Peyer's patch (tissue), 4 donors: Measurements from ENCODE around the gene KRCC1. TPM values are rescaled to one million over a fixed set of nuclear protein-coding genes. Genes with fewer than 3 reads are reported as not detected.

Source experiments
- DNase-seq, 3 donors: peaks; one replicate each; pipeline ENCODE4 v3.0.0-alpha.2; 2017 to 2019
- H3K27ac ChIP-seq, 4 donors: fragments of 200-600 bp; sonication (generic); one replicate each; pipeline ENCODE4 v1.5.1; 2016 to 2019
- H3K27me3 ChIP-seq, 2 donors: fragments of 200-600 bp; sonication (generic); one replicate each; pipeline ENCODE4 v1.5.1; 2019
- H3K36me3 ChIP-seq, 3 donors: fragments of 200-600 bp; sonication (generic); one replicate each; pipeline ENCODE4 v1.5.1; 2016 to 2019
- H3K4me1 ChIP-seq, 4 donors: fragments of 200-600 bp; sonication (generic); one replicate each; pipeline ENCODE4 v1.5.1; 2016 to 2019
- H3K4me3 ChIP-seq, 4 donors: fragments of 200-600 bp; sonication (generic); 1 replicate in 3 of 4; 2 replicates in 1 of 4; pipeline ENCODE4 v1.5.1; 2016 to 2019; ENCODE audit warnings: mild to moderate bottlenecking in 1 of 4
- H3K9me3 ChIP-seq, 4 donors: fragments of 200-600 bp; sonication (generic); one replicate each; pipeline ENCODE4 v1.5.1; 2016 to 2019; ENCODE audit warnings: mild to moderate bottlenecking in 1 of 4
- CTCF ChIP-seq, 6 experiments: fragments of 450-650 bp in 4 of 6; fragments of 200-600 bp in 2 of 6; sonication (generic) in 1 of 6; IDR thresholded peaks; one replicate each; pipeline ENCODE4 v1.5.1; 2017 to 2019; ENCODE audit warnings: antibody characterized with exemption in 6 of 6, mild to moderate bottlenecking in 3 of 6, moderate library complexity in 1 of 6
- POLR2A ChIP-seq, 2 donors: fragments of 450-650 bp; IDR thresholded peaks; one replicate each; pipeline ENCODE4 v1.5.1; 2017; ENCODE audit warnings: antibody characterized with exemption in 2 of 2, mild to moderate bottlenecking in 2 of 2, moderate library complexity in 2 of 2
- total RNA-seq, 4 donors: library from RNA; depleted of rRNA; stranded (reverse); fragments of >200 nt; gene quantifications; one replicate each; pipeline ENCODE4 v1.1.0, GENCODE V29; 2016

Gene KRCC1
- total RNA-seq, 4 donors from 2014 or later: 18.0 to 40.4 (median 27.3) TPM

GRCh38 chr2:88067598-88067997, 12.0 kb upstream of the KRCC1 start, which contains the start of gene SMYD1:
TSS of gene SMYD1 (plus strand) at chr2:88067825. CDS start at chr2:88067865, 40 bp downstream.
- H3K27ac ChIP-seq: peak within 1 kb of the TSS in 1 of 4 donors; percentile 64
- no peaks in the 10 kb centered on the region for H3K27me3 ChIP-seq
- H3K4me3 ChIP-seq: peak within 1 kb of the TSS in 1 of 4 donors; percentile 18
- no peak for DNase-seq
- no peaks in the 10 kb centered on the region for H3K36me3 ChIP-seq
- H3K4me1 ChIP-seq: no peaks in the 10 kb centered on the region
- no peak for TF ChIP-seq CTCF (IDR thresholded peaks at IDR 0.05)
- no peak for TF ChIP-seq POLR2A (IDR thresholded peaks at IDR 0.05)
- no peaks in the 10 kb centered on the region for H3K9me3 ChIP-seq

- DNase-seq: no peak
- Histone ChIP-seq H3K36me3 (no peaks in the 10 kb centered on the region), H3K9me3 (no peaks in the 10 kb centered on the region), H3K27ac (peak overlapping the region in 1 of 4 donors; percentile 64), H3K4me3 (peak overlapping the region in 1 of 4 donors; percentile 18), H3K27me3 (no peaks in the 10 kb centered on the region), H3K4me1 (no peaks in the 10 kb centered on the region)
- TF ChIP-seq CTCF (IDR thresholded peaks at IDR 0.05) (no peak), POLR2A (IDR thresholded peaks at IDR 0.05) (no peak)
Observed at GRCh38 chr2:88067189-88067588, 11.6 kb upstream of the KRCC1 start.

GRCh38 chr2:88066543-88066942, 11.0 kb upstream of the KRCC1 start:
- no peak for DNase-seq
- Histone ChIP-seq H3K27ac (peak overlapping the region in 1 of 4 donors; percentile 64), H3K4me1 (no peaks in the 10 kb centered on the region), H3K4me3 (no peak overlapping the region), H3K36me3 (no peaks in the 10 kb centered on the region), H3K9me3 (no peaks in the 10 kb centered on the region), H3K27me3 (no peaks in the 10 kb centered on the region)
- no peak for TF ChIP-seq CTCF (IDR thresholded peaks at IDR 0.05)
- TF ChIP-seq POLR2A (IDR thresholded peaks at IDR 0.05): no peak

GRCh38 chr2:88061295-88061694, 5.7 kb upstream of the KRCC1 start:
- no peak overlapping the region for H3K27ac ChIP-seq
- no peak for DNase-seq
- H3K9me3 ChIP-seq: no peaks in the 10 kb centered on the region
- H3K27me3 ChIP-seq: no peaks in the 10 kb centered on the region
- H3K36me3 ChIP-seq: no peaks in the 10 kb centered on the region
- peaks cover 0 to 5% (median 0%) of the 10 kb centered on the region in 4 donors for H3K4me1 ChIP-seq
- no peak overlapping the region for H3K4me3 ChIP-seq
- TF ChIP-seq CTCF (IDR thresholded peaks at IDR 0.05) (no peak), POLR2A (IDR thresholded peaks at IDR 0.05) (no peak)

- TF ChIP-seq POLR2A (IDR thresholded peaks at IDR 0.05): no peak
- H3K9me3 ChIP-seq: no peaks in the 10 kb centered on the region
- no peak for DNase-seq
- H3K27me3 ChIP-seq: no peaks in the 10 kb centered on the region
- no peak overlapping the region for H3K27ac ChIP-seq
- H3K4me1 ChIP-seq: peaks cover 0 to 9% (median 0%) of the 10 kb centered on the region in 4 donors
- H3K4me3 ChIP-seq: no peak overlapping the region
- H3K36me3 ChIP-seq: no peaks in the 10 kb centered on the region
Observed at GRCh38 chr2:88060907-88061275, 5.3 kb upstream of the KRCC1 start.

- Histone ChIP-seq H3K9me3 (no peaks in the 10 kb centered on the region), H3K4me3 (no peak overlapping the region), H3K4me1 (peaks cover 0 to 9% (median 0%) of the 10 kb centered on the region in 4 donors), H3K27me3 (no peaks in the 10 kb centered on the region), H3K27ac (no peak overlapping the region), H3K36me3 (no peaks in the 10 kb centered on the region)
- TF ChIP-seq CTCF (IDR thresholded peaks at IDR 0.05) (peak; percentile 42 to 96 (median 84)), POLR2A (IDR thresholded peaks at IDR 0.05) (no peak)
- DNase-seq: peak in 1 of 3 donors; percentile 61
Observed at GRCh38 chr2:88059979-88060906, 4.7 kb upstream of the KRCC1 start.
